PC-9 (cell line): Measurements from ENCODE around the gene SH3TC1. TPM values are rescaled to one million over a fixed set of nuclear protein-coding genes. Genes with fewer than 3 reads are reported as not detected.

Experiments
- BruUV-seq: library from RNA; stranded (reverse); fragments of 400-500 nt; replicated peaks from 2 replicates; lab custom pipeline; 2021; lab: Mats Ljungman, UMichigan
- CTCF ChIA-PET: fragments of 300-600 bp; sonication (Branson Sonifier 250); formaldehyde crosslinking; loops from one replicate; lab custom pipeline; 2022; ENCODE audit warnings: antibody characterized with exemption; lab: Charles Lee
- POLR2A ChIA-PET: fragments of 300-600 bp; sonication (Branson Sonifier 250); formaldehyde crosslinking; loops from one replicate; lab custom pipeline; 2022; ENCODE audit warnings: antibody characterized with exemption; ENCODE audit not compliant: unreplicated experiment; lab: Charles Lee
- DNase-seq, 2 experiments: peaks; one replicate each; pipeline versions ENCODE4 v3.0.0 to v3.0.0-alpha.2; 2015 to 2022; ENCODE audit warnings: mixed read lengths in 1 of 2
- H2AFZ ChIP-seq: fragments of 200-600 bp; sonication (generic); 2 replicates; pipeline ENCODE4 v1.8.1; 2017; ENCODE audit warnings: antibody characterized with exemption
- H3F3A ChIP-seq: fragments of 200-600 bp; sonication (generic); 2 replicates; pipeline ENCODE4 v1.8.1; 2017; ENCODE audit warnings: antibody characterized with exemption, mild to moderate bottlenecking, low read depth; ENCODE audit not compliant: insufficient read depth
- H3K27ac ChIP-seq: fragments of 200-600 bp; sonication (generic); 2 replicates; pipeline ENCODE4 v1.6.1; 2016; ENCODE audit warnings: mixed run types
- H3K27me3 ChIP-seq: fragments of 200-600 bp; sonication (generic); 2 replicates; pipeline ENCODE4 v1.6.1; 2016; ENCODE audit warnings: low read depth, mixed run types; ENCODE audit not compliant: insufficient read depth
- H3K36me3 ChIP-seq: fragments of 200-600 bp; sonication (generic); 2 replicates; pipeline ENCODE4 v1.6.1; 2016; ENCODE audit warnings: low read depth, mixed run types
- H3K4me1 ChIP-seq: fragments of 200-600 bp; sonication (generic); replicated peaks from 2 replicates; pipeline ENCODE4 v1.6.1; 2016; ENCODE audit warnings: mixed run types; ENCODE audit not compliant: insufficient read depth
- H3K4me2 ChIP-seq: fragments of 200-600 bp; sonication (generic); 2 replicates; pipeline ENCODE4 v1.6.1; 2017; ENCODE audit warnings: mixed run types
- H3K4me3 ChIP-seq: fragments of 200-600 bp; sonication (generic); 2 replicates; pipeline ENCODE4 v1.6.1; 2016; ENCODE audit warnings: mixed run types
- H3K79me2 ChIP-seq: fragments of 200-600 bp; sonication (generic); 2 replicates; pipeline ENCODE4 v1.6.1; 2017; ENCODE audit warnings: low read depth, mixed run types
- H3K9me2 ChIP-seq: fragments of 200-600 bp; sonication (generic); 2 replicates; pipeline ENCODE4 v1.8.1; 2017; ENCODE audit warnings: mild to moderate bottlenecking; ENCODE audit not compliant: insufficient read depth
- H3K9me3 ChIP-seq: fragments of 200-600 bp; sonication (generic); 2 replicates; pipeline ENCODE4 v1.8.1; 2016; ENCODE audit warnings: low read depth; ENCODE audit not compliant: insufficient read depth
- H4K20me1 ChIP-seq: fragments of 200-600 bp; sonication (generic); 2 replicates; pipeline ENCODE4 v1.8.1; 2017; ENCODE audit not compliant: insufficient read depth
- CTCF ChIP-seq: fragments of 200-600 bp; sonication (generic); conservative IDR thresholded peaks from 2 replicates; pipeline ENCODE4 v1.6.1; 2017; ENCODE audit warnings: mixed run types, antibody characterized with exemption, mild to moderate bottlenecking, moderate library complexity
- EZH2 ChIP-seq: fragments of 200-600 bp; sonication (generic); IDR thresholded peaks from 2 replicates; pipeline ENCODE4 v1.8.0; 2017; ENCODE audit warnings: antibody characterized with exemption, low read depth
- intact Hi-C: fragments of 100-400 bp; cut with micrococcal nuclease; formaldehyde crosslinking; loops from one replicate; pipeline ENCODE4 v1.10.0; 2022; ENCODE audit not compliant: unreplicated experiment
- total RNA-seq: library from RNA; stranded (reverse); gene quantifications from 2 replicates; pipeline ENCODE4 v1.2.3, GENCODE V29; 2021

SH3TC1 gene
- total RNA-seq, 1 experiment from 2014 or later = 5.2 TPM

DNA sequence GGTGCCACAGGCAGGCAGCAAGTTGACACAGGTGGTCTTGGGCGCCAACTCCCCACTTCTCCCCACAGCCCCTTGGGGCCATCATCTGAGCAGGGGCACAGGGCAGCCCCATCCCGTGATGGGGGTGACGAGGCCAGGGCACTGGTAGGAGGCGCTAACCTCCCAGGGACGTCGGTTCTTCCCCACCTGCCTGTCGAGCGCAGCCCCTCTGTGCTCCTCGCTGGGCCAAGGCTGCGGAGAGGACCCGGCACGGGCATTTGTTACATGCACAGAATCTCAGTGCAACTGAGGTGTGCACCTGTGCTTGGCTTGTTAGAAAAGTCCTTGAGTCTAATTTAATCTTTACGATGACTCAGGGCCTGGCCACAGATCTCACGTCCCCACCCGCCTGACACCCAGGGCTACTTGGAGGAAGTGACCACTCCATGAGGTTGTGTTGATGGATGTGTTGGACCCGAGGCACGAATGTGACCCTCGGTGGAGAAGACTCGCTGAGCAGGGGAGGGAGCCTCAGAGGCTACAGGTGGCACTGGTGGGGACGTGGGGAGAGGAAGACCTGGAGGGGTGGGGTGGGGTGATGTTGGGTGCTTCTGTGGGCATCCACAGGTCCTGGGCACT lies 3.1 kb upstream of the SH3TC1 start:
- no TSS peak for BruUV-seq

DNA sequence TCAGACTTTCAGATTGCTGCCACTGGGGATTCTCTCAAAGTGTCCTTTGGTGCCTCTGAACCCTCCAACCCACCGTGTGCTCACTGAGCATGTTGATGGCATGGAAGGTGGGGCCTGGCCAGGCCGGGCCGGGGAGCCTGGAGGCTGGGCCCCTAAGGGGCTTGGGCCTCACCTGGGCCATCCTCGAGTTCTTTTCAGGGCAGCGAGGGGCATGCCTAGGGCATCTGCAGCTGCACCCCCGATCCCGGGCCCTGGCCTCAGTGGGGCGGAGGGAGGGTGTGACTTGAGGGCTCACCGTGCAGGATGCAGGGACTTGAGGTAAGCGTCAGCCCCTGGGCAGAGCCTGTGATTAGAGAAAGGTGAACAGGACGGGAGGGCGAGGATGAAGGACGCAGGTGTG lies 1.6 kb upstream of the SH3TC1 start:
- DNase-seq = no peak
- ChIA-PET CTCF (no interaction called here), POLR2A (no interaction called here)
- Histone ChIP-seq H4K20me1 (no peaks in the 10 kb centered on the region), H2AFZ (no peak overlapping the region), H3K4me1 (peaks cover 47% of the 10 kb centered on the region), H3K79me2 (0 out of 2 replicates have a peak, but pooled peaks cover 2% of the 10 kb centered on the region), H3K9me2 (no peaks in the 10 kb centered on the region), H3K9me3 (no peaks in the 10 kb centered on the region), H3F3A (peaks cover 6% of the 10 kb centered on the region; the same call in 1 of the 2 replicates), H3K36me3 (no peaks in the 10 kb centered on the region), H3K27ac (no peak overlapping the region), H3K4me2 (no peak overlapping the region), H3K4me3 (no peak overlapping the region), H3K27me3 (no peaks in the 10 kb centered on the region)
- TF ChIP-seq CTCF (no peak), EZH2 (no peak)
- intact Hi-C loops = no loop called here
- no TSS peak for BruUV-seq

More for the DNA sequence above, 3.1 kb upstream of the SH3TC1 start:
- Histone ChIP-seq H3K27me3 (no peaks in the 10 kb centered on the region), H2AFZ (no peak overlapping the region), H4K20me1 (no peaks in the 10 kb centered on the region), H3K9me3 (no peaks in the 10 kb centered on the region), H3K4me1 (peaks cover 55% of the 10 kb centered on the region), H3K4me2 (0 out of 2 replicates have a peak overlapping the region, but pooled peaks have one; percentile 1), H3K4me3 (no peak overlapping the region), H3K36me3 (no peaks in the 10 kb centered on the region), H3K27ac (no peak overlapping the region), H3K79me2 (0 out of 2 replicates have a peak, but pooled peaks cover 2% of the 10 kb centered on the region), H3F3A (peaks cover 6% of the 10 kb centered on the region; the same call in 1 of the 2 replicates), H3K9me2 (no peaks in the 10 kb centered on the region)
- intact Hi-C loops = no loop called here
- TF ChIP-seq CTCF (no peak), EZH2 (no peak)
- CTCF ChIA-PET = no interaction called here
- POLR2A ChIA-PET = no interaction called here
- peak in 1 of 2 experiments; percentile 63 for DNase-seq

DNA sequence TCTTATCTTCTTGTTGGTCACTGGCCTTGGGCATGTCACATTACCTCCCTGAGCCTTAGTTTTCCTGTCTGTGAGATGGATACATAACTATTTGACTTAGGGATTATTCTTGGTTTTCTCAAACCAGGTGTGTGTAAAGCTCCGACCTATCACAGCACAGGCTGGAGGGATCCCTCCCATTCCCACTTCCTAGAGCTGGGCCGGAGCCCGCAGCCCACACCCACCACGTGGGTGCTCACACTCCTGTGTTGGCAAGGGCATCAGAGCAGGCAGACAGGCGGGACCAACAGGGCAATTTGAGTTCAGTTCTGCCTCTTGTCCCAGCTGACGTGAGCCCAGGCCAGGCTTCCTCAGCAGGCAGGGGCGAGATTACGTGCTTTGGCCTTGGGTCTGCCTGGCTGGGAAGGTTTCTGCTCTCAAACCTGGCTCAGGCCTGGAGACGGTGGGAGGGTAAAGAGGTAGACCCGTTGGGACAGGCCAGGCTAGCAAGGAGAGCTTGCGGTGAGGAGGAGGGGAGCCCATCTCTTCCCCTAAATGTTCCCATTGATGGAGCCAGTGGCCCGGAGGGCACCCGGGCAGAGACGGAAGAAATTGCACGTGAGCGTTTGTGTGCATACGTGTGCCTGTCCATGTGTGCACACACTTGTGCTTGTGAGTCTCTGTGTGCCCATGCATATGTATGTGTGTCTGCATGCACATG lies 734 bp upstream of the SH3TC1 start:
- H3K27ac ChIP-seq = no peak overlapping the region
- H4K20me1 ChIP-seq = no peaks in the 10 kb centered on the region
- no peak for DNase-seq
- 0 out of 2 replicates have a peak, but pooled peaks cover 2% of the 10 kb centered on the region for H3K79me2 ChIP-seq
- no peaks in the 10 kb centered on the region for H3K27me3 ChIP-seq
- POLR2A ChIA-PET = interaction anchor here (0.6 to 1.0 kb wide), 3 partner anchors 17 to 1422 kb away, joined by 3 to 4 read pairs (median 3); no protein-coding TSS in a partner anchor
- H3K4me2 ChIP-seq = peak overlapping the region; percentile 97
- H3F3A ChIP-seq = peaks cover 6% of the 10 kb centered on the region; the same call in 1 of the 2 replicates
- no peak overlapping the region; the same call in 1 of the 2 replicates for H3K4me3 ChIP-seq
- no peaks in the 10 kb centered on the region for H3K9me2 ChIP-seq
- CTCF ChIA-PET = no interaction called here
- H3K4me1 ChIP-seq = peaks cover 47% of the 10 kb centered on the region
- BruUV-seq = no TSS peak
- H3K36me3 ChIP-seq = no peaks in the 10 kb centered on the region
- H3K9me3 ChIP-seq = no peaks in the 10 kb centered on the region
- no peak overlapping the region for H2AFZ ChIP-seq
- TF ChIP-seq CTCF (no peak), EZH2 (no peak)
- intact Hi-C loops = no loop called here
